GM12874 (cell line): Measurements from ENCODE around the gene RBP5.

Experiments
- TF ChIP-seq, protein P1 (sequence below): IDR thresholded peaks from 2 replicates; pipeline ENCODE4 v1.5.1; 2011; ENCODE audit warnings: low read depth, mild to moderate bottlenecking, control low read depth, low read length, moderate library complexity; ENCODE audit not compliant: insufficient read depth

The RBP5 gene

GRCh38 chr12:7112041-7112440 is 16.6 kb downstream of the RBP5 start:
- TF ChIP-seq, protein P1, sequence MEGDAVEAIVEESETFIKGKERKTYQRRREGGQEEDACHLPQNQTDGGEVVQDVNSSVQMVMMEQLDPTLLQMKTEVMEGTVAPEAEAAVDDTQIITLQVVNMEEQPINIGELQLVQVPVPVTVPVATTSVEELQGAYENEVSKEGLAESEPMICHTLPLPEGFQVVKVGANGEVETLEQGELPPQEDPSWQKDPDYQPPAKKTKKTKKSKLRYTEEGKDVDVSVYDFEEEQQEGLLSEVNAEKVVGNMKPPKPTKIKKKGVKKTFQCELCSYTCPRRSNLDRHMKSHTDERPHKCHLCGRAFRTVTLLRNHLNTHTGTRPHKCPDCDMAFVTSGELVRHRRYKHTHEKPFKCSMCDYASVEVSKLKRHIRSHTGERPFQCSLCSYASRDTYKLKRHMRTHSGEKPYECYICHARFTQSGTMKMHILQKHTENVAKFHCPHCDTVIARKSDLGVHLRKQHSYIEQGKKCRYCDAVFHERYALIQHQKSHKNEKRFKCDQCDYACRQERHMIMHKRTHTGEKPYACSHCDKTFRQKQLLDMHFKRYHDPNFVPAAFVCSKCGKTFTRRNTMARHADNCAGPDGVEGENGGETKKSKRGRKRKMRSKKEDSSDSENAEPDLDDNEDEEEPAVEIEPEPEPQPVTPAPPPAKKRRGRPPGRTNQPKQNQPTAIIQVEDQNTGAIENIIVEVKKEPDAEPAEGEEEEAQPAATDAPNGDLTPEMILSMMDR, result no peak

- TF ChIP-seq, protein P1, result no peak
These were observed 18.0 kb downstream of the RBP5 start for GRCh38 chr12:7110661-7111060.

GRCh38 chr12:7109572-7109920 is 19.1 kb downstream of the RBP5 start:
- TF ChIP-seq, protein P1, result no peak

DNA sequence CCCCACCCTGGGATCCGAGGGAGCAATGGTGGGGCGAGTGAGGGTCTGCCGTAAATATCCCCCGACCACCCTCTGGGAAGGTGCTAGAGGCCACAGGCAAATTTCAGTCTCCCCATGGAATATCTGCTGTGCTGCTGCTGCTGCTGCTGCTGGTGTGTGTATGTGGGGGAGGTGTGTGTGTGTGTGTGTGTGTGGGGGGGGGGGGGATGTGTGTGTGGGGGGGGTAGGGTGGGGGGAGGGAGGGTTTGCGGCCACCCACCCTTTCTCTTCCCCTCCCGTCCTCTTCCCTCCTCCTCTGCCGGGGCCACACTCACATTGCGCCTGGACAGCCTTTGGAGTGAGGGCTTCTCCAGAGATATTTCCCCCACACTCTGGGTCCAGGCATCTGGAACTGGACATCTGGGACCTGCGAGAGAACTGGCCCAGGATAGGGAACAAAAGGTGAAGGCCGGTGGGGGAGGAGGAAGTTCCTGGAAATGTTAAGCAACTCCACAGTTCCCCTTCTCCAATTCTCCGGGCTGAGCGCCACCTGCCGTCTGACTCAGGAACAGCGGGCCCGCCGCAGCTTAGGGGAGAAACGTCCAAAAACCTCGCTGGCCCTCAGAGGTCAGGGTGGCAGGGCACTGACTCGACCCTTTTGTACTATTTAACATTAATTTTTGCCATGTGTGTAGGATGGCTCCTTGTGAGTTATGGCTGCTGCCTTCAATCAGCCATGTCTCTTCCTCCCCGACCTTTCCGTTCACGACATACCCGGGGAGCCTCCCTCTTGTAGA is 19.7 kb downstream of the RBP5 start, which contains the start of gene C1RL:
TSS of gene C1RL (minus strand) at position 419 of the 776 bp plus-strand sequence. CDS start at position 385, 34 bp downstream.
- TF ChIP-seq, protein P1, result peak; percentile 97

DNA sequence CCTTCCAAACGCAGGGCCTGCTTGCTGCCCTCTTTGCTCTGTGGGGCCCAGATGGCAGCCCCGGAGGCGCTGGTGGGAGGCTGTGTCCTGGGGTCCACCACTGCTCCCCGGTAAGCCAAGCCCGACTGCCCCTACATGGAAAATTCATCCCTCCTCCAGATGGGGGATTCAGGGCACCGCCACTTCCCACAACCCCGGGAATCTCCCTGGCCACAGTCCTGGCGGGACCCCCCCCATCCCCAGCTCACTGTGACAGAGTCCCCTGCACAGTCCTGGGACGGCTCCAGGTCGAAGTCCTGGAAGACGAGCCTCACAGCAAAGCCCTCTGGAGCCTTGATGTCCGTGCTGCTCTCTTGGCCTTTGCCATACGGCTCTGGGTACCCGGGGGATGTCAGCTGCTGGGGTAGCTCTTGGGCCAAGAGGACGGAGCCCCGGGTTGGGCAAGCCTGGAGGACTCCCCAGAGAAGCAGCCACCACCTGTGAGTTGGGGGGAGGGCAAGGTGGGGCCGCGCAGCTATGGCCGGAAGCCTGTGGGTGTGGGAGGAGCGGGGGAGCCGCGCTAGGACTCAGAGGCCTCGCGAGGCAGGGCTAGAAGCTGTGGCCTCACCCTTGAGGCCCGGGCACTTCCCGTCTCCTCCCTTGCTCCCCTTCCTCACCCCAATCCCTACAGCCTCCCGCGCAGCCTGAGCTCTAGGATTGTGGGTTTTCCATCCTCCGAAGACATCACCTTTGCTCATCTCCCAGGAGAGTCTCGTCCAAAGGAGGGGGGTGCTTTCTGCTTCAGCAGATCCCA is 20.5 kb downstream of the RBP5 start:
- TF ChIP-seq, protein P1, result no peak

GRCh38 chr12:7107636-7108002 is 21.1 kb downstream of the RBP5 start:
- TF ChIP-seq, protein P1, result no peak

- TF ChIP-seq, protein P1, result no peak
These were observed 22.6 kb downstream of the RBP5 start for GRCh38 chr12:7106082-7106481.
